Measurements from ENCODE around the gene HCCS. TPM values are rescaled to one million over a fixed set of nuclear protein-coding genes. Genes with fewer than 3 reads are reported as not detected.

HCCS gene
- total and polyA plus RNA-seq, 2 of the 8 experiments (the other 6 are each of a cell fraction or from before 2014, with no cell fraction given): 11.9 to 29.9 TPM

- Histone ChIP-seq H3K4ac (replicated peaks; ENCODE audit: insufficient read length, low read depth, low read length) (no peak overlapping the region), H4K91ac (replicated peaks; ENCODE audit: insufficient read length, low read length) (no peak overlapping the region), H2AFZ (ENCODE audit: low read length) (no peak overlapping the region), H2BK20ac (ENCODE audit: low read length) (no peak overlapping the region), H3K4me1 (replicated peaks in 1 of 4; ENCODE audit: control insufficient read depth in 3 of 4, insufficient read depth in 4 of 4, low read length in 3 of 4) (no peaks in the 10 kb centered on the region; a peak in 1 of 7 replicates), H2BK5ac (ENCODE audit: low read depth, low read length) (no peak overlapping the region), H4K20me1 (replicated peaks in 1 of 2; ENCODE audit: control insufficient read depth in 1 of 2, insufficient read depth in 2 of 2, low read length in 2 of 2) (no peaks in the 10 kb centered on the region), H2BK15ac (ENCODE audit: low read length) (no peak overlapping the region), H3K4me3 (ENCODE audit: extremely low read depth in 1 of 4, insufficient read depth in 2 of 4, low read depth in 3 of 4, low read length in 4 of 4) (no peak overlapping the region), H3K79me1 (ENCODE audit: low read depth, low read length) (no peaks in the 10 kb centered on the region), H3K18ac (ENCODE audit: extremely low read depth, low read length) (no peak overlapping the region), H4K8ac (ENCODE audit: extremely low read depth, insufficient read depth, low read length) (no peak overlapping the region), H2BK120ac (replicated peaks; ENCODE audit: low read depth, low read length) (no peak overlapping the region), H3K4me2 (ENCODE audit: insufficient read depth in 1 of 2, low read depth in 2 of 2, low read length in 2 of 2) (no peak overlapping the region), H4K5ac (ENCODE audit: insufficient read length, low read depth, low read length) (no peak overlapping the region), H3K23ac (ENCODE audit: insufficient read length) (no peak overlapping the region), H3K79me2 (ENCODE audit: control insufficient read depth in 1 of 2, insufficient read depth in 2 of 2, low read length in 2 of 2) (no peaks in the 10 kb centered on the region), H3K9me3 (ENCODE audit: insufficient read depth in 2 of 2, low read depth in 1 of 2, low read length in 1 of 2) (no peaks in the 10 kb centered on the region), H3K14ac (ENCODE audit: insufficient read length) (no peak overlapping the region), H3K27me3 (replicated peaks in 1 of 4; ENCODE audit: control insufficient read depth in 3 of 4, extremely low read depth in 1 of 4, insufficient read depth in 3 of 4, low read length in 3 of 4) (no peaks in the 10 kb centered on the region), H3K23me2 (ENCODE audit: low read depth, low read length) (no peaks in the 10 kb centered on the region), H2BK12ac (ENCODE audit: low read depth, low read length) (no peak overlapping the region), H3K56ac (replicated peaks; ENCODE audit: insufficient read length, low read depth, low read length) (no peak overlapping the region), H3K9ac (replicated peaks in 1 of 4; ENCODE audit: extremely low read depth in 1 of 4, low read depth in 3 of 4, low read length in 3 of 4) (no peak overlapping the region), H3K27ac (ENCODE audit: low read depth, low read length) (no peak overlapping the region), H2AK5ac (ENCODE audit: low read depth, low read length) (no peak overlapping the region), H3K36me3 (ENCODE audit: control insufficient read depth in 2 of 4, insufficient read depth in 4 of 4, low read length in 3 of 4) (no peaks in the 10 kb centered on the region)
- DNase-seq (ENCODE audit: low read depth in 1 of 2, low spot score in 2 of 2) (no peak), FAIRE-seq (no peak)
- CTCF ChIA-PET (ENCODE audit: partially characterized antibody): interaction anchor here (1.5 kb wide), 1 partner anchor 9 kb away, joined by 5 read pairs; no protein-coding TSS in a partner anchor
- POLR2A ChIA-PET (ENCODE audit: partially characterized antibody): no interaction called here
- WGBS, 2 experiments (ENCODE audit: extremely low coverage in 1 of 2, insufficient coverage in 1 of 2, insufficient read length in 1 of 2, insufficient replicate concordance in 2 of 2, low coverage in 1 of 2, low lambda C conversion rate in 2 of 2, missing lambda C conversion rate in 1 of 2): 78% methylated on average over 4 of the region's 4 CpGs; no CpG with 5 or more reads in 1 of the 2 experiments
- TF ChIP-seq TBP (IDR thresholded peaks at IDR 0.05; ENCODE audit: low read depth, low read length): no peak
- TF ChIP-seq ASH2L (IDR thresholded peaks at IDR 0.05; ENCODE audit: low read length): no peak
- no peak for TF ChIP-seq NRF1 (IDR thresholded peaks at IDR 0.05; ENCODE audit: low read depth, low read length)
- no peak for TF ChIP-seq HDAC2 (IDR thresholded peaks at IDR 0.05; ENCODE audit: borderline replicate concordance in 1 of 2, low read depth in 2 of 2, low read length in 2 of 2)
- TF ChIP-seq EP300 (IDR thresholded peaks at IDR 0.05; ENCODE audit: borderline replicate concordance in 1 of 2, low read depth in 2 of 2, low read length in 2 of 2): no peak
- TF ChIP-seq YY1 (IDR thresholded peaks at IDR 0.05; ENCODE audit: low read depth, low read length): no peak
- no peak for TF ChIP-seq RNF2 (IDR thresholded peaks at IDR 0.05; ENCODE audit: borderline replicate concordance, low read depth, low read length, missing control alignments, poor library complexity, severe bottlenecking)
- TF ChIP-seq RXRA (IDR thresholded peaks at IDR 0.05; ENCODE audit: insufficient read depth, low read depth, low read length): no peak
- TF ChIP-seq CTCF (IDR thresholded peaks at IDR 0.05; ENCODE audit: control extremely low read depth in 1 of 3, insufficient read depth in 1 of 3, low read depth in 1 of 3, low read length in 3 of 3): no peak
These were observed 40.8 kb downstream of the HCCS start for GRCh38 chrX:11151799-11152559.

Measured in H1 (cell line).